ENCODE data around the gene CHST13.

Gene CHST13

GRCh38 chr3:126523745-126524428, at the start of gene CHST13:
CHST13 (plus strand) TSS chr3:126524155; CDS start chr3:126524333, 178 bp downstream.
- DNase-seq, result peak; percentile 34

- no peak for DNase-seq
Observed at GRCh38 chr3:126474498-126475412, 49.2 kb upstream of the CHST13 start.

GRCh38 chr3:126475413-126476114, 48.4 kb upstream of the CHST13 start, which contains the start of gene ZXDC:
ZXDC (minus strand) TSS chr3:126475891; CDS start chr3:126475865, 26 bp downstream.
- peak; percentile 80 for DNase-seq

- DNase-seq, result no peak
Observed at GRCh38 chr3:126476166-126477060, 47.5 kb upstream of the CHST13 start.

GRCh38 chr3:126477061-126477380, 46.9 kb upstream of the CHST13 start:
- DNase-seq, result no peak

- no peak for DNase-seq
Observed at GRCh38 chr3:126478581-126479310, 45.2 kb upstream of the CHST13 start.

GRCh38 chr3:126479642-126480041, 44.3 kb upstream of the CHST13 start:
- DNase-seq, result no peak

- DNase-seq, result no peak
Observed at GRCh38 chr3:126480206-126480605, 43.7 kb upstream of the CHST13 start.

GRCh38 chr3:126480861-126481260, 43.1 kb upstream of the CHST13 start:
- no peak for DNase-seq

- no peak for DNase-seq
Observed at GRCh38 chr3:126481808-126482502, 42.0 kb upstream of the CHST13 start.

GRCh38 chr3:126482503-126483255, 41.3 kb upstream of the CHST13 start:
- DNase-seq, result no peak

- DNase-seq, result no peak
Observed at GRCh38 chr3:126483321-126483761, 40.6 kb upstream of the CHST13 start.

- no peak for DNase-seq
Observed at GRCh38 chr3:126484148-126484547, 39.8 kb upstream of the CHST13 start.

- no peak for DNase-seq
Observed at GRCh38 chr3:126484662-126485061, 39.3 kb upstream of the CHST13 start.

- DNase-seq, result no peak
Observed at GRCh38 chr3:126485176-126485897, 38.6 kb upstream of the CHST13 start.

GRCh38 chr3:126485956-126486355, 38.0 kb upstream of the CHST13 start:
- no peak for DNase-seq

- no peak for DNase-seq
Observed at GRCh38 chr3:126486360-126486847, 37.6 kb upstream of the CHST13 start.

GRCh38 chr3:126487151-126487771, 36.7 kb upstream of the CHST13 start:
- no peak for DNase-seq

- DNase-seq, result no peak
Observed at GRCh38 chr3:126488185-126488584, 35.8 kb upstream of the CHST13 start.
